HG03066 (cell line): ENCODE results near the gene ESPN.

Experiments used
- ATAC-seq: cut with Tn5 transposase; IDR thresholded peaks from one replicate; pipeline ENCODE4 v1.9.1; 2021; ENCODE audit warnings: low read depth; ENCODE audit not compliant: unreplicated experiment

ESPN gene

DNA sequence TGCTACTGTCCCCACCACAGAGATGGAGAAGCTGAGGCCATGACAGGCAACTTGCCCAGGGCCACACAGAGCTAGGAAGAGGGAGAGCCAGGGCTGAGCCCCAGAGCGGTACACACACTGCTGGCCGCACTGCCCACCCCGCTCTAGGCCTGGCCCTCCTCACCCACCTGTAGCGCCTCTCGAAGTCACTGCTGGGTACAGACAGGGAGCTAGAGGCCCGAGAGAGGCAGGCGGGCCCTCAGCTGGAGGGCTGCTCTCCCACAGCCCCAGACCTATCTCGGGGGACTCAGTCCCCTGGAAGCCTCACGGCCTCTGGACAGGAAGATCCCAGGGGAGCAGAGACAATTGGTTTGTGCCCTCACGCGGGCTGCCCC is 84.2 kb downstream of the ESPN start:
- ATAC-seq, result no peak

DNA sequence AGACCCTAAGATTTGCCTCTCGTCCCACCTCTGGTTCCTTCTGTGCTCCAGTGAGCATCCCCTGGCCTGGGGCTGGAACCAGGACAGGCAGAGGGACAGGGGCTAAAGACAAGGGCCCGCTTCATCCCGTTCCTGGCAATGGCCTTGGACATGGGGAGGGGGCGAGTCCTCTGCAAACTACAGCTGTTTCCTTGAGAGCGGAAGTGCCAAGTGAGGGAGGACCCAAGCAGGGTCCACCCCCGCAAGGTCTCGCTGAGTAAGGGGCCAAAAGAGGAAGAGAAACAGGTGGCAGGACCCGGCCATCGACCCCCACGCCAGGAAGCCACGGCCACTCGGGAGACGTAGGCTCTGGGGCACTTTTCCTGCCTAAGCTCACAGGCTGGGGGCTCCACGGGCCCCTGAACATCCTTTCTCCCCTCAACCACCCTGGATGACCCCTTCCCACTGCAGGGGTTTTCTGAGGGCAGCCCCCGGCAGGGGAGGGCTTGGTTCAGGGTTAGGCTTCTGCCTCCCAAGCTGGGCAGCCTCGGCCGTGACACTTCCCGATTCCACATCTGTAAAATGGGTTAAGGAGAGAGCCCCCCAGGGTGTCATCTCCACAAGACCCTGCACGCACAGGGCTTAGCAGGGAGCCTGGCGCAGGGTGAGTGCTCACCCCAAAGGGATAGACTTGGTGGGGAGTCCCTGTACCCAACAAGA is 84.8 kb downstream of the ESPN start:
- ATAC-seq, result no peak

DNA sequence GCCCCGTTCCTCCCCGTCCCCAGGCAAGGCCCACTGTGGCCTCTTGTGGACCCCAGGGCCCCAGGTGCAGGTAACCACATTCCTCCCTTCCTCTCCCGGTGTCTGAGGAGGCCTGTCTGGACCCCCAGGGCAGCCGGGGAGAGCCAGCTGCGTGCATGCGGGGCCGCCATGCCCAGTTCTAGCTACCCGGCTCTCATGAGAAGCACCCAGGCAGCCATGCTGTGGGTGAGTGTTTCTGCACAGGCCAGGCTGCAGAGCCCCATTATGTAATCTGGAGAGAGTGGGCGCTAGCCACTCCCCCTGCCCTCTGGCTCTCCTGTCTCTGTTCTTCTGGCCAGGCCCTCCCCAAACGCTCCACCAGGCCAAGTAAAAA is 85.3 kb downstream of the ESPN start:
- ATAC-seq, result no peak

DNA sequence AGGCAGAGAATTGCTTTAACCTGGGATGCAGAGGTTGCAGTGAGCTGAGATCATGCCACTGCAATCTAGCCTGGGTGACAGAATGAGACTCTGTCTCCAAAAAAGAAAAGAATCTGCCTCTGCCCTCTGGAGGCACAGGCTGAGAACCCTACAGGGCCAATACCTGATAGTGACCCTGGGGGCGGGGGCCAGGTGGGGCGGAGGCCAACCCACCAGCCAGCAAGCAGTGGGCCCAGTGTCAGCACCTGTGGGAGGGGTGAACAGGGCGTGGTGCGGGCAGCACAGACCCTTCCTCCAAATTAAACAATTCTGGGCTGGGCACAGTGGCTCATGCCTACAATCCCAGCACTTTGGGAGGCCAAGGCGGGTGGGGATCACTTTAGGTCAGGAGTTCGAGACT is 85.9 kb downstream of the ESPN start:
- ATAC-seq, result no peak
